Gastroesophageal sphincter (tissue), 4 donors: ENCODE results near the gene STEAP4. TPM values are rescaled to one million over a fixed set of nuclear protein-coding genes. Genes with fewer than 3 reads are reported as not detected.
"Not testable (repeated sequence)": the region's sequence is repeated elsewhere in the genome, so short reads cannot be mapped to it uniquely, and the experiment has no call there.

Source experiments
- ATAC-seq: fragments of 150-250 bp; one replicate; pipeline ENCODE4 v1.9.1; 2016; ENCODE audit warnings: mild to moderate bottlenecking, moderate library complexity
- H3K27ac ChIP-seq, 4 donors: fragments of 200-600 bp; sonication (generic) in 3 of 4; 1 replicate in 3 of 4; 2 replicates in 1 of 4; pipeline ENCODE4 v1.5.1; 2016 to 2019
- H3K27me3 ChIP-seq: fragments of 200-600 bp; sonication (generic); one replicate; pipeline ENCODE4 v1.5.1; 2019
- H3K36me3 ChIP-seq, 2 donors: fragments of 200-600 bp; sonication (generic); one replicate each; pipeline ENCODE4 v1.5.1; 2019; ENCODE audit warnings: control low read depth in 1 of 2
- H3K4me1 ChIP-seq, 3 donors: fragments of 200-600 bp; sonication (generic); 1 replicate in 2 of 3; 2 replicates in 1 of 3; pipeline ENCODE4 v1.5.1; 2016 to 2019; ENCODE audit warnings: control low read depth in 2 of 3
- H3K4me3 ChIP-seq, 2 donors: fragments of 200-600 bp; sonication (generic); one replicate each; pipeline ENCODE4 v1.5.1; 2019; ENCODE audit warnings: mild to moderate bottlenecking in 1 of 2, moderate library complexity in 1 of 2
- H3K9me3 ChIP-seq, 3 donors: fragments of 200-600 bp; sonication (generic); one replicate each; pipeline ENCODE4 v1.5.1; 2017 to 2019; ENCODE audit warnings: control low read depth in 2 of 3
- CTCF ChIP-seq, 4 experiments: fragments of 200-600 bp in 2 of 4; fragments of 450-650 bp in 2 of 4; sonication (generic) in 1 of 4; IDR thresholded peaks; one replicate each; pipeline ENCODE4 v1.5.1; 2017 to 2019; ENCODE audit warnings: antibody characterized with exemption in 4 of 4, mild to moderate bottlenecking in 2 of 4, moderate library complexity in 2 of 4
- EP300 ChIP-seq: sonication (generic); formaldehyde crosslinking; IDR thresholded peaks from one replicate; pipeline ENCODE4 v1.6.1; 2017; ENCODE audit warnings: antibody characterized with exemption, mild to moderate bottlenecking
- POLR2A ChIP-seq, 2 donors: fragments of 450-650 bp; IDR thresholded peaks; one replicate each; pipeline ENCODE4 v1.6.1; 2017; ENCODE audit warnings: antibody characterized with exemption in 2 of 2, mild to moderate bottlenecking in 2 of 2, moderate library complexity in 1 of 2
- POLR2AphosphoS5 ChIP-seq: sonication (generic); formaldehyde crosslinking; IDR thresholded peaks from one replicate; pipeline ENCODE4 v1.6.1; 2017; ENCODE audit warnings: antibody characterized with exemption
- WGBS, 2 donors: methylation state at CpG; one replicate each; pipeline ENCODE4 v1.1.5; 2018; ENCODE audit warnings: low coverage in 1 of 2; 5-methylcytosine and 5-hydroxymethylcytosine counted together
- total RNA-seq, 4 donors: library from RNA; depleted of rRNA; stranded (reverse); fragments of >200 nt; gene quantifications; one replicate each; pipeline ENCODE4 v1.1.0, GENCODE V29; 2016

The STEAP4 gene
- total RNA-seq, 4 donors from 2014 or later, result 21.5 to 68.2 (median 38.5) TPM

GRCh38 chr7:88268858-88269257, 37.8 kb downstream of the STEAP4 start:
- no peak overlapping the region for H3K4me3 ChIP-seq
- WGBS, 2 donors, result 24 to 80% methylated on average over 1 to 2 of the region's 2 CpGs
- H3K4me1 ChIP-seq, result no peaks in the 10 kb centered on the region
- no peaks in the 10 kb centered on the region for H3K9me3 ChIP-seq
- no peaks in the 10 kb centered on the region for H3K36me3 ChIP-seq
- no peak overlapping the region for H3K27ac ChIP-seq
- no peaks in the 10 kb centered on the region for H3K27me3 ChIP-seq
- no peak for ATAC-seq
- no peak for TF ChIP-seq CTCF (IDR thresholded peaks at IDR 0.05)
- no peak for TF ChIP-seq POLR2A (IDR thresholded peaks at IDR 0.05)
- no peak for TF ChIP-seq EP300
- no peak for TF ChIP-seq POLR2AphosphoS5

- TF ChIP-seq POLR2AphosphoS5, result no peak
- TF ChIP-seq EP300, result no peak
- TF ChIP-seq POLR2A (IDR thresholded peaks at IDR 0.05), result no peak
- TF ChIP-seq CTCF (IDR thresholded peaks at IDR 0.05), result no peak
- H3K4me3 ChIP-seq, result no peak overlapping the region
- H3K27me3 ChIP-seq, result no peaks in the 10 kb centered on the region
- no peaks in the 10 kb centered on the region for H3K36me3 ChIP-seq
- ATAC-seq, result no peak
- 69 to 73% methylated on average over 2 of the region's 2 CpGs for WGBS, 2 donors
- H3K27ac ChIP-seq, result no peak overlapping the region
- H3K4me1 ChIP-seq, result no peaks in the 10 kb centered on the region
- H3K9me3 ChIP-seq, result no peaks in the 10 kb centered on the region
Measured at GRCh38 chr7:88268051-88268450, 38.6 kb downstream of the STEAP4 start.

- ATAC-seq, result no peak
- Histone ChIP-seq H3K27me3 (no peaks in the 10 kb centered on the region), H3K27ac (no peak overlapping the region), H3K9me3 (no peaks in the 10 kb centered on the region), H3K4me1 (no peaks in the 10 kb centered on the region), H3K4me3 (no peak overlapping the region), H3K36me3 (no peaks in the 10 kb centered on the region)
- TF ChIP-seq EP300 (no peak), CTCF (IDR thresholded peaks at IDR 0.05) (no peak), POLR2AphosphoS5 (no peak), POLR2A (IDR thresholded peaks at IDR 0.05) (no peak)
- WGBS, 2 donors, result 88 to 90% methylated on average over 4 of the region's 4 CpGs
Measured at GRCh38 chr7:88267421-88267820, 39.3 kb downstream of the STEAP4 start.

- ATAC-seq, H3K27ac ChIP-seq, H3K4me1 ChIP-seq, H3K9me3 ChIP-seq, H3K36me3 ChIP-seq, H3K4me3 ChIP-seq, H3K27me3 ChIP-seq: not testable (repeated sequence)
- 57 to 66% methylated on average over 1 to 3 of the region's 3 CpGs for WGBS, 2 donors
Measured at GRCh38 chr7:88264987-88265386, 41.7 kb downstream of the STEAP4 start.

GRCh38 chr7:88262562-88262961, 44.1 kb downstream of the STEAP4 start:
- no peaks in the 10 kb centered on the region for H3K36me3 ChIP-seq
- WGBS, 2 donors, result 82 to 95% methylated on average over 3 to 4 of the region's 4 CpGs
- H3K27me3 ChIP-seq, result no peaks in the 10 kb centered on the region
- no peak for ATAC-seq
- H3K4me3 ChIP-seq, result no peak overlapping the region
- H3K9me3 ChIP-seq, result no peaks in the 10 kb centered on the region
- no peak overlapping the region for H3K27ac ChIP-seq
- TF ChIP-seq EP300 (no peak), POLR2A (IDR thresholded peaks at IDR 0.05) (no peak), CTCF (IDR thresholded peaks at IDR 0.05) (no peak), POLR2AphosphoS5 (no peak)
- H3K4me1 ChIP-seq, result no peaks in the 10 kb centered on the region

- no peak for ATAC-seq
- Histone ChIP-seq H3K27ac (no peak overlapping the region), H3K4me3 (no peak overlapping the region), H3K27me3 (no peaks in the 10 kb centered on the region), H3K9me3 (no peaks in the 10 kb centered on the region), H3K4me1 (no peaks in the 10 kb centered on the region), H3K36me3 (no peaks in the 10 kb centered on the region)
- TF ChIP-seq POLR2AphosphoS5, result no peak
- no peak for TF ChIP-seq POLR2A (IDR thresholded peaks at IDR 0.05)
- no peak for TF ChIP-seq EP300
- TF ChIP-seq CTCF (IDR thresholded peaks at IDR 0.05), result no peak
- 64 to 100% methylated on average over 1 of the region's 1 CpG for WGBS, 2 donors
Measured at GRCh38 chr7:88260719-88261118, 46.0 kb downstream of the STEAP4 start.
